Loucy (cell line): ENCODE measurements around the gene NPIPA5.
A peak's percentile ranks its signal among the peaks of the same experiment; 100 is the strongest.
"Not testable (repeated sequence)": the region's sequence is repeated elsewhere in the genome, so short reads cannot be mapped to it uniquely, and the experiment has no call there.

Experiments
- H2AFZ ChIP-seq: fragments of 200-600 bp; sonication (generic); 2 replicates; pipeline ENCODE4 v1.6.0; 2016; ENCODE audit warnings: antibody characterized with exemption, mild to moderate bottlenecking, low read length, moderate library complexity
- H3F3A ChIP-seq: fragments of 200-600 bp; 2 replicates; pipeline ENCODE4 v1.6.0; 2016; ENCODE audit warnings: antibody characterized with exemption, low read depth, mild to moderate bottlenecking
- H3K27me3 ChIP-seq: fragments of 200-600 bp; sonication (generic); 2 replicates; pipeline ENCODE4 v1.6.1; 2014; ENCODE audit warnings: low read length, mild to moderate bottlenecking; ENCODE audit not compliant: insufficient read depth, poor library complexity, severe bottlenecking
- H3K36me3 ChIP-seq: fragments of 200-600 bp; sonication (generic); 2 replicates; pipeline ENCODE4 v1.6.1; 2016; ENCODE audit warnings: low read length; ENCODE audit not compliant: insufficient read depth
- H3K4me1 ChIP-seq: fragments of 200-600 bp; sonication (generic); 2 replicates; pipeline ENCODE4 v1.5.1; 2014; ENCODE audit warnings: low read length, mild to moderate bottlenecking; ENCODE audit not compliant: insufficient read depth, poor library complexity, severe bottlenecking
- H3K4me2 ChIP-seq: fragments of 200-600 bp; sonication (generic); 2 replicates; pipeline ENCODE4 v1.6.0; 2014; ENCODE audit warnings: antibody characterized with exemption, low read length, low read depth, mild to moderate bottlenecking; ENCODE audit not compliant: poor library complexity, severe bottlenecking
- H3K4me3 ChIP-seq: fragments of 200-600 bp; sonication (generic); 2 replicates; pipeline ENCODE4 v1.5.1; 2014; ENCODE audit warnings: low read length, mild to moderate bottlenecking, mixed read lengths; ENCODE audit not compliant: poor library complexity, severe bottlenecking
- H3K79me2 ChIP-seq: fragments of 200-600 bp; sonication (generic); 2 replicates; pipeline ENCODE4 v1.6.1; 2014; ENCODE audit warnings: low read length; ENCODE audit not compliant: insufficient read depth
- H3K9ac ChIP-seq: fragments of 200-600 bp; sonication (generic); 2 replicates; pipeline ENCODE4 v1.6.0; 2014; ENCODE audit warnings: mild to moderate bottlenecking, low read depth, low read length, moderate library complexity; ENCODE audit not compliant: poor library complexity, severe bottlenecking
- H3K9me2 ChIP-seq: fragments of 200-600 bp; sonication (generic); replicated peaks from 2 replicates; pipeline ENCODE4 v1.6.1; 2016; ENCODE audit warnings: low read depth, low read length, mixed read lengths
- H3K9me3 ChIP-seq: fragments of 200-600 bp; sonication (generic); 2 replicates; pipeline ENCODE4 v1.6.1; 2014; ENCODE audit warnings: mild to moderate bottlenecking, antibody characterized with exemption, low read length, low read depth; ENCODE audit not compliant: insufficient read depth
- H4K20me1 ChIP-seq: fragments of 200-600 bp; sonication (generic); 2 replicates; pipeline ENCODE4 v1.6.0; 2014; ENCODE audit warnings: antibody characterized with exemption, low read length, mild to moderate bottlenecking; ENCODE audit not compliant: insufficient read depth, poor library complexity, severe bottlenecking
- CTCF ChIP-seq: fragments of 200-600 bp; sonication (generic); conservative IDR thresholded peaks from 2 replicates; pipeline ENCODE4 v1.5.1; 2014; ENCODE audit warnings: mild to moderate bottlenecking, antibody characterized with exemption, low read length
- EZH2phosphoT487 ChIP-seq: fragments of 200-600 bp; IDR thresholded peaks from 2 replicates; pipeline ENCODE4 v1.6.1; 2018; ENCODE audit warnings: antibody characterized with exemption, mild to moderate bottlenecking, moderate library complexity, borderline replicate concordance

NPIPA5 gene

DNA sequence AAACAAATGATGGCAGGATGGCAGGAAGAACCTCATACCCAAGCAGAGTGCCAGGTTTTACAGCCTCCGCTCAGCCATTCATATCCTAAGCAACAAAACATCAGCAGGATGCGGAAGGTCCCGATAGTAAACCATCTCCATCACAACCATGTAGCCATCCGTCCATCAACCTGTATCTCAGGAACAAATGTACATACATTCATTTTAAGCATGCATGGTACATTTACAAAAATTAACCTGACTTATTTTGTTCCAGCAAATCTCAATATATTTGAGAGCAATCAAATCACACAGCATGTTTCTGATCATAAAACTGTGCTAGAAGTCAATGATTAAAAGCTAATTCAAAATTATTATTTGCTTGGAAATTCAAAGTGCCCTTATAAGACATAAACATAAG is at the start of gene NPIPA5:
Gene NPIPA5 (minus strand): TSS at position 101 of the 400 bp plus-strand sequence. CDS start 0 bp downstream, at position 101.
- H3K4me3 ChIP-seq, H3K4me2 ChIP-seq, H3K36me3 ChIP-seq, H3K9me2 ChIP-seq, H3K9me3 ChIP-seq, H3K27me3 ChIP-seq, H3K79me2 ChIP-seq, H3K4me1 ChIP-seq, H2AFZ ChIP-seq, H3K9ac ChIP-seq, H4K20me1 ChIP-seq, H3F3A ChIP-seq: not testable (repeated sequence)

DNA sequence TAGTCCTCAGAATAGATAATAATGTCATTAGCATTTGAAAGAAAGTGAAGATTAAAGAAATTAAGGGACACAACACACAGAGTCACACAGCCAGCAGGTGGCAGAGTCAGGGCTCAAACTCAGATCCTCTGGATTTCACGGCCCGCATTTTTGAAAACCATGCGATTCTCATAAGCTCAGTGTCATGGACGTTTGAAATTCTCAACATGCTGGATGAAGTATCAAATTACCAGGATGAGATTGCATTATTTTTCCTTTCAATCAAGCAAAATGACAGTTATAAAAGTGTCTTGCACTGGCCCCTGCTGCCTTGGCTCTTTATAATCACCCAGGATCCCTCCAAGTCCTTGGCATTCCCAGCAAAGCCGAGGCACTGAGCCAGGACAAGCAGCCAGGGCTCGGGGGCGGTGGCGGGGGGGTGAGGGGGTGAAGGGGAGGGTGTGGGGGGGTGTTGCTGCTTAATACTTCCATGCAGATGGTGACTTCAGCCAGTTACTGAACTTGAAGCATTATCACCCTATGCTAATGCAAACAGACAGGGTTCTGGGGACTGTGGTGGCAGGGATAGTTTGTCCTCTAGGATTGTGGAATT is 49.6 kb upstream of the NPIPA5 start:
- Histone ChIP-seq H4K20me1 (no peaks in the 10 kb centered on the region), H3F3A (no peaks in the 10 kb centered on the region), H3K4me2 (no peak overlapping the region), H3K9me3 (no peaks in the 10 kb centered on the region), H3K4me3 (no peak overlapping the region), H3K4me1 (no peaks in the 10 kb centered on the region), H2AFZ (no peak overlapping the region), H3K9me2 (no peaks in the 10 kb centered on the region), H3K9ac (no peak overlapping the region), H3K27me3 (no peaks in the 10 kb centered on the region), H3K79me2 (no peaks in the 10 kb centered on the region), H3K36me3 (no peaks in the 10 kb centered on the region)
- TF ChIP-seq CTCF (peak; percentile 53), EZH2phosphoT487 (no peak)

- Histone ChIP-seq H2AFZ (no peak overlapping the region), H3F3A (no peaks in the 10 kb centered on the region), H3K9ac (no peak overlapping the region), H3K4me2 (no peak overlapping the region), H4K20me1 (no peaks in the 10 kb centered on the region), H3K79me2 (no peaks in the 10 kb centered on the region), H3K27me3 (no peaks in the 10 kb centered on the region), H3K9me3 (no peaks in the 10 kb centered on the region), H3K9me2 (no peaks in the 10 kb centered on the region), H3K4me3 (no peak overlapping the region), H3K4me1 (no peaks in the 10 kb centered on the region), H3K36me3 (no peaks in the 10 kb centered on the region)
- TF ChIP-seq EZH2phosphoT487: no peak
These were observed 48.7 kb upstream of the NPIPA5 start for GRCh38 chr16:15426796-15427195.

- Histone ChIP-seq H3K4me1 (no peaks in the 10 kb centered on the region), H4K20me1 (no peaks in the 10 kb centered on the region), H3K4me3 (no peak overlapping the region), H3K79me2 (no peaks in the 10 kb centered on the region), H3K9ac (no peak overlapping the region), H3K4me2 (no peak overlapping the region), H2AFZ (no peak overlapping the region), H3K9me2 (no peaks in the 10 kb centered on the region), H3F3A (no peaks in the 10 kb centered on the region), H3K9me3 (no peaks in the 10 kb centered on the region), H3K27me3 (no peaks in the 10 kb centered on the region), H3K36me3 (no peaks in the 10 kb centered on the region)
- TF ChIP-seq CTCF: no peak
- no peak for TF ChIP-seq EZH2phosphoT487
These were observed 47.8 kb upstream of the NPIPA5 start for GRCh38 chr16:15425861-15426260.
